ENCODE measurements around the gene FAM200B. TPM values are rescaled to one million over a fixed set of nuclear protein-coding genes. Genes with fewer than 3 reads are reported as not detected.
"Not testable (repeated sequence)": the region's sequence is repeated elsewhere in the genome, so short reads cannot be mapped to it uniquely, and the experiment has no call there.

The FAM200B gene
- total RNA-seq, 1 donor from 2014 or later = 42.2 TPM

DNA sequence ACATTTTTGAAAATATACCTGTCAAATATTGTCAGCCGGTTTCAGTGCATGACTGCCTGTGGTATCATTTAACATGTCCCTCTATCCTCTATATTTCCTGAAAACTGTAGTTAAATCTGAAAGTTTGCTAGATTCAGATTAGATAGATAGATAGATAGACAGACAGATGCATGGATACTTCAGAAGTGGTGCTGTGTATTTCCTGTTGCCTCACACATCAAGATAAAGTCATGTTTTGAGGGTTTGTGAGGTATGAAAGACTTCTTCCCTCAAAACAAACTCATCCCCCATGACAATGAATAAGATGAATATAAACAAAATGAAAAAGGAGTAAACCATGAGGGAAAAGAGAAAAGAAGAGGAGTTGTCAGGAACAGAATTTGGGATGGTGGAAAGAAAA is 15.2 kb downstream of the FAM200B start:
- no peak for DNase-seq

DNA sequence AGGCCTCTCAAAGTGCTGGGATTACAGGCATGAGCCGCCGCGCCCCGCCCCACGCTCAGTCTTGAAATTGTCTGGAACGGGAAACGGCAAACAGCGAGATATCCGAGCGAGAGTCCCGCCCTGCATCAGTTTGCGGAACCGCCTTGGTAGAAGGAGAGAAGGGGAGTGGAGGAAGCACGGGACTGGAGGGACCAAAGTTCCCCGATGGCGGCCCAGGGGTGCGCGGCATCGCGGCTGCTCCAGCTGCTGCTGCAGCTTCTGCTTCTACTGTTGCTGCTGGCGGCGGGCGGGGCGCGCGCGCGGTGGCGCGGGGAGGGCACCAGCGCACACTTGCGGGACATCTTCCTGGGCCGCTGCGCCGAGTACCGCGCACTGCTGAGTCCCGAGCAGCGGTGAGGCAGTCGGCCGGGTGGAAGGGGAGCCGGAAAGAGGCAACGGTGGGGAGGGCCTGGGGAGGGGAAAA is 21.3 kb downstream of the FAM200B start, which contains the start of gene BST1:
Gene BST1, plus strand, starts transcription at position 125 of the 463 bp plus-strand sequence. Its CDS starts 80 bp downstream, at position 205.
- DNase-seq = peak; percentile 75

DNA sequence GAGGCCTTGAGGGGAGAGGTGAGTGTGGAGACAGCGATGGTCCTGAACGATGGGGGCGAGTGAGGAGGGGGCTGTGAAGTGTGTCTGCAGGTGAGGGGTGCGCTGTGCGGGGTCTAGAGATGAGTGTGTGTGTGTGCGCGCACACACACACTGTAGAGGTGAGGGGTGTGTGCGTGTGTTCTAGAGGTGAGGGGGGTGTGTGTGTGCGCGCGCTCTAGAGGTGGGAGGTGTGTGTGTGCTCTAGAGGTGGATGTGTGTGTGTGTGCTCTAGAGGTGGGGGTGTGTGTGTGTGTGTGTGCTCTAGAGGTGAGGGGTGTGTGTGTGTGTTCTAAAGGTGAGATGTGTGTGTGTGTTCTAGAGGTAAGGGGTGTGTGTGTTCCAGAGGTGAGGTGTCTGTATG is 21.8 kb downstream of the FAM200B start:
- DNase-seq = no peak

DNA sequence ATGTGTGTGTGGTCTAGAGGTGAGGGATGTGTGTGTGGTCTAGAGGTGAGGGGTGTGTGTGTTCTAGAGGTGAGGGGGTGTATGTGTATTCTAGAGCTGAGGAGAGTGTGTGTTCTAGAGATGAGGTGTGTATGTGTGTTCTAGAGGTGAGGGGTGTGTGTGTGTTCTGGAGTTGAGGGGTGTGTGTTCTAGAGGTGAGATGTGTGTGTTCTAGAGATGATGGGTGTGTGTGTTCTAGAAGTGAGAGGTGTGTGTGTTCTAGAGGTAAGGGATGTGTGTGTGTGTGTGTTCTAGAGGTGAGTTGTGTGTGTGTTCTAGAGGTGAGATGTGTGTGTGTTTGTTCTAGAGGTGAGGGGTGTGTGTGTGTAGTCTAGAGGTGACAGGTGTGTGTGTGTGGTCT is 22.5 kb downstream of the FAM200B start:
- no peak for DNase-seq

DNA sequence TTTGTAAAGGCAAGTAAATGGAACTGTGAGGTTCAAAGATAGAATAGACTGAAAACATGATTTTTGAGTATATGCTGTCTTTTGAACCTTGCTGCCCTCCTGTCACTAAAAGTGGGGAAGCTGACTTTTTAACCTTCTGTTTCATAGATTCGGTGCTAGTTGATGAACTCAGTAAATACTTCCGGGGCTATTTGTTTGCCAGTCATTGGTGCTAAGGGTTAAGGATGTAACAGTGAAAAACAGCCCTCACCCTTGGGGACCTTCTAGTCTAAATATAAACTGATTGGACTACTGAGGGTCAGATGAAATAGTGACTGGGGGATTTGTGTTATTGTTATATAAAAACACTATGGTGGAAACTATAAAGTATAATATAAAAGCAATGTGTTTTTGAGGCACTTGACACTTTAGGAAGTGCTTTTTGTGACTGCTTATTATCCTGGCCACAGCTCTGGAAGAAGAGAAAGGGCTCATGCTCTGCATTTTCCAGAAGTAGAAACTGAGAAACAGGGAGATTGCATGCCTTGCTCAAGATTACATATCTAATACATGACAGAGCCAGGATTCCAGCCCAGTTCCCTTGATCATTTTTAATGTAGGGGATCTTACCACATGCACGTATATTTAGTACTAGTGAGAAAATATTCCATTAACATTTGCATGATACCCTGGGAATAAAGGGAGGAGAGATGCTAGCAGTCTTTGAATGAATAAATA is 25.2 kb downstream of the FAM200B start:
- no peak for DNase-seq

DNA sequence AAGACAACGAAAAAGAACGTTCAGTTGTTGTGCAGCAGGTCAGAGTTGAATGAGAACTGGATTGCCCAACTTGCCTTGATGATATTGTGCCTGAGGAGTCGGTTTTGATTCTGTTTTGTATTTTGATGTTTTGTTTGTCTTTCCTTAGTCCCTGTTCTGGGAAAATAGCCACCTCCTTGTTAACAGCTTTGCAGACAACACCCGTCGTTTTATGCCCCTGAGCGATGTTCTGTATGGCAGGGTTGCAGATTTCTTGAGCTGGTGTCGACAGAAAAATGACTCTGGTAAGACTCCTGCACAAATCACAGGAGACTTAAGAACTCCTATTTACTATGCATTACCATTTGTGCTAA is 25.7 kb downstream of the FAM200B start:
- no peak for DNase-seq

DNA sequence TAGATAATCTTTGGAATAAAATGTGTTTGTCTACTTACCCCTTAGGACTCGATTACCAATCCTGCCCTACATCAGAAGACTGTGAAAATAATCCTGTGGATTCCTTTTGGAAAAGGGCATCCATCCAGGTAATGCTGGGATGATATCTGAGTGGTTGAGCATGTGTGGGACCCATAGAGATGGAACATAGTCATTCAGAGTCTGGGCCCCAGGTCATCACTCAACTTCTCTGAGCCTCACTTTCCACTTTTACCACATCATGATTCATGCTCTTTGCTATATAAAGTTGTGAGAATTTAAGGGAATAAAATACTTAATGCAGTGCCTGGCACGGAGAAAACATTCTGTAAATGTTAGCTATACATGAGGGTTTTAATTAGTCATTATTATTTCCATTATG is 30.1 kb downstream of the FAM200B start:
- no peak for DNase-seq

DNA sequence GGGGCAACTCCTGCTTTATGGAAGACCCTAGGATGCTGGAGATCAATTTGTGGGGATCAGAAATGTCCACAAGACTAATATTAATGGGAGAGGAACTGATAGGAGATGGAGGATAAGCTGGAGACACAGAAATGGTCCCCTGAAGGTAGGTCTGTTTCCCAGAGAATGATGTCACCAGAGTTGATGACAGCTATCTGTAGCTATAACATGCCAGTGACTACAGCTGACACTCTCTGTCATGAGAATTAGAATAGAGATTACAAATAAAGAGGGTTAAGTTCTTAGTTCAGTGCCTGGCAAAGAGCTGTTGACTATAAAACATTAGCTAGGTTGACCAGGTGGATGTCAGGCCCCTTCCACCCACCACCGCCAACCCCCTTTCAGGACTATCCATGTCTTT is 30.6 kb downstream of the FAM200B start:
- DNase-seq = no peak

DNA sequence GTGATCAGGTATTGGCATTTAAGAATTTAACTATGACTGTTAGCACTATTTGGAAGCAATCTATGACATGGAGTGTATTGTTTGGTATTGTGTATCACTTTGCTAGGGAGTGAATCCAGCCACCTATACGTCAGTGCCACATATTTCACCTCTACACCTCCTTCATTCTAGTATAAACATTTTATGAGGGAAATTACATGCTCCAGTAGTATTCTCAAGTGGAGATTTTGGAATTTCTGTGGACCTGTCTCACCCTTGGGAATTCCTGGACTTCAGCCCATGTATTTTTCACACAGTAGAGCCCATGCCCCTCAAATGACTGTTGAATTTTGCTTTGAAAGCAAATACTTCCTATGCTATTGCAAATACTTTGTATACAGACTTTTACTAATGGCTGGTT is 32.5 kb downstream of the FAM200B start:
- DNase-seq = no peak

DNA sequence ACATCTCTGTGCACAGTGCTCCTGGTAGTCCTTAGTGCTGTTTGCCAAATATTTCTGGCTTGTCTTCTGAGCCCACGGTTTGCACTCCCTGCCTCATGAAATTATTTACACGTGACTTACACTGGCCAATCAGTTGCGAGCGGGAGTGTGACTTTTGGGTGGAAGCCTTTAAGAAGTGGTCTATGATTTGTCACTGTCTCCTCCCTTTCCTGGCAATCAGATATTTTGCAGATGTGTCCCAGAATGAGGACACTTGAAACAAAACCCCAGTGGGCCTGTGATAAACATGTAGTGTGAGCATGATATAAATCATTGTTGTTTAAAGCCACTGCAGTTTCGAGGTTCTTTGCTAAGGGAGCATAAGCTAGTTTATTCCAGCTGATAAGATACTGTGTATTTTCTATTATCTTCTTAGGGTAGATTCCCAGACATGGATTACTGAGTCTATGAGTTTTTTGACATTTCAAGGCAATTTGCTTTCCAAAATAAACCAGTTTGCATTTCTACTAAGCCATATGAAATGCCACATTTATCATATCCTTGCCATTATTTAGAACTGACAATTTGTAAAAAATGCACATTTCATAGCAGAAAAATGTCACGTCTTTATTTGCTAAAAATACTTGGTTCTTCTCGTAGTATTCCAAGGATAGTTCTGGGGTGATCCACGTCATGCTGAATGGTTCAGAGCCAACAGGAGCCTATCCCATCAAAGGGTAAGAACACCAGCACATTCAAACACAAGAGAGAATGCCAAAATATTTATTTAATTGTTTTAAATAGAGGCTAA is 33.2 kb downstream of the FAM200B start:
- DNase-seq = no peak

DNA sequence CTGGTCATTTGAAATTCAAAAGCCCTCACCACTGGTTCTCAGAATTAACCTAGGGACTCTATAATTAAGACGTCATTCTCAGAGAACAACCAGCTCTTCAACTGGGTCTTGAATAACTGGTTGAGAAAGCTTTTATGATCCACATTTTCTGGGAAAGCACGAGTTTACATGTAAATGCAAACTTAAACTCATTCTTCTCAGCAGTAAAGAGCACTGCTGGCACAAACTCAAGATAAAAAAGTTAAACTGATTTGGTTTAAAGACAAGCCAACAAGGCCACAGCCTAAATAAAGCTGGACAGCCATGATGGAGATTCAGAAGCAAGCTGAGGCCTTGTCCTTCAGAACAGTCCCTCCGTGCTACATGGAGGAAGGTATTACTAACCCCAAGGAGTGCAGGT is 34.5 kb downstream of the FAM200B start:
- no peak for DNase-seq

DNA sequence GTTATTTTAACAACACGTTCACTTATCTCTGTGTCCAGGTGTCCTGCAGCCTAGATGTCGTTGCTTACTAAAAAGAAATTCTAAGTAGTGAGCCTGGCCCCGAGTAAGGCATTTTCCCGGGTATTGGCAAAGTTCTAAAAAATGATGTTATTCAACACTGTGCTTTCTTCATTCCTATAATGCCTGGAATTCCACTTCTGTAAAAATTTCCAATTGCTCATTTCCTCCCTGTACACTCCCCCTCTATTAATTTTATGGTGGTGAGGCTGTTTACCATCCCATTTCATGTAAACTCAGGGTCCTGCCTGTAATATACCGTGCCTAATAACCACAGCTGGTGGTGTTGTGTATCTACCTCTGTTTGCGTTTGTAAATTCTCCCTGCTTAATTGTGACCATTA is 35.5 kb downstream of the FAM200B start:
- no peak for DNase-seq

DNA sequence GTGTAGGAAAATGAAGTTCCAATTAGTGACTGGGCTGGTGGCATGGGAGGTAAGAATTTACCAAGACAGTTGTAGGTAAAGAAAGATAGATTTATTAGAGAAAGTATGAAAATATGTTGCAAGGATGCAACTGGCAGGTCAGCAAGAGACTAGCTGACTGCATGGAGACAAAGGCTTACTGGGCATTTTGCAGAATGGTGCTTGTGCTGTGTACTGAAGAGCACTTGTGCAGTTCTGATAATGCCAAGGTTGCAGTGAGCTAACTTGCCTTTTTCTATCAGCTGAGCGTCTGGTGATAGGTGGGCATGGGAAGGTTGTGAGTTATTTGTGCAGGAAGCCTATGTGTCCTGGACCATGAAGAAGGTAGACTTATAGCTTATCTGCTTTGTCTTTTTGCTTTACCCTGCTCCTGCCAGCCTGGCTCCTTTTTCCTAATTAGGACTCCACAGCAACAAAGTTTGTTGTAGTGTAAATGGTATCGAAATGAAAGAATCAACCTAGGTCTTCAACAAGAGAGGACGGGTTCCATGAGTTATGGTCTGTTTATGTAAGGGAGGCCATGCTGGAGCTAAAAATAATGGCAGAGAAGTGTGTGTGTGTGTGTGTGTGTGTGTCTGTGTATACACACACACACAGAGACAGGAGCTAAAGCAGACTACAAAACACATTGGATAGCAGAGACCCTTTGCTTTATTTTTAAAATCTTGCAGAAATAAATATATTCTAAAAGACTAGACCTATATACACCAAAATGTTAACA is 36.2 kb downstream of the FAM200B start:
- DNase-seq = no peak

DNA sequence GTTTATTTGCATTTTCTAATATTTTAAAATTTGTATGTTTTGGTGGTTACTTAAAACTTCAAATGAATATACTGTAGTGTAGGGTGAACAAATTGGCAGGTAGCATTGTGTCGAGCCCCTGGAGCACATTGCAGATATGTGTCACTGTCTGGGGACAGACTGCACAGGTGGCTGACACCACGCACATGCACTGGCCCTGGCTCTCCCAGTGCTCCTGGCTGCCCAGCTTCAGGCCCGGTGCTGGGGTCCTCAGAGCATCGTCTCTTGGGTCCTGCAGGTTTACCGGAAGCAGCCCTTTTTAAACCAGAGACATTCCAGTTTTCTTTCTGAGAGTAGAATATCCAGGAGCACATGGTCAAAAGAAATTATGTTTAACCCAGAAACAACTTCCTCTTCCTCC is 36.8 kb downstream of the FAM200B start:
- DNase-seq = no peak

DNA sequence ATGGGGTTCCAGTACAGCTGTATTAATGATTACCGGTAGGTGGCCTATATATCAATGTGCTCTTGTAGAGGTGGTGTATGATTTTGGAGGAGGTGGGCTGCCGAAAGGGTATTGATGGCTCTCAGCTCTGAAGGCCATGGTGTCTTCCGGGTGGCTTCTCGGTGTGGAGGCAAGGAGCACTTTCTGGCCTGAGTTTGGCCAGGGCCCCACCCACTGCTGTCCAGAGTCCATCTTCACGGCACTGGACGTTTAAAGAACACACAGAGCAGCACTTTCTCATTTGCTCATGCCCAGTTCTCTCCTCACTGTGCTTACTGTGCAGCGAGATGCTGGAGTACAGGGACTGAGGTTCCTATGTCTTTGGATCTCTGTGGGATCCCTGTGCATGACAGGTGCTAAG is 37.3 kb downstream of the FAM200B start:
- DNase-seq = no peak

DNA sequence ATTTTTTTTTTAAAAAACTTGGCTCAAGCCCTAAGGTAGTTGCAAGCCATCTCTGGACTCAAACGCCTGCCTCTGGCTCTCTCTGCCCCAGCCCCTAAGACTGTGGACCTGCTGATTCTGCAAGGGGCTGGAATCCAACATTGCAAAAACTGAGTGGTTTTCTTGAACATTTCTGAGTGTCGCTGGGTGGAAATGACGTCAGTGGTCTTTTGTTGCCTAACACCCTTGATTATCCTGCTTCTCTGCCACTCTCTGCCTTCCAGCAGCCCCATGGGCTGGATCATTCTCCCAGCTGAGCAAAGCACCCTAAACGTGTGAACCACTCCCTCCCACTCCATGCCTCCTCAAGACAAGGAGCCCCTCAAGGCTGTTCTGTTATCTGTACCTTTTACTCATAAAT is 37.9 kb downstream of the FAM200B start:
- DNase-seq = no peak

DNA sequence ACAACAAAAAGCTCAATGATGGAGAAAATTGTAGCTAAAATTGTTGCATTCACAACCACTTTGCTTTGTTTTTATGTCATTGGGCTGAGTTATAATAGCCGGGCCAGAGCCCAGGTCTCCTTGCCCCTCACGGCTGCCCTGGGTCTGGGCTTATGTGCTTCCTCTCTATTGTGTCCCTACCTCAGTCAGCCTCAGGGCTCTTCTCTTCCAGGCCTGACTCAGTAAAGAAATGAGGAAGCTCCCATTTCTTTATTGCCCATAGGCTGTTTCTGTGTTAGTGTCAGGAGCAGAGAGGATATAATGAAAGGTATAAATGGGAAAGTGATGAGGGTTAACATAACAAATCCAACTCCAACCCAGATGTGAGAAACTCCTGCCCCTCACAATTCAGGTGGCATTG is 39.2 kb downstream of the FAM200B start:
- DNase-seq = no peak

DNA sequence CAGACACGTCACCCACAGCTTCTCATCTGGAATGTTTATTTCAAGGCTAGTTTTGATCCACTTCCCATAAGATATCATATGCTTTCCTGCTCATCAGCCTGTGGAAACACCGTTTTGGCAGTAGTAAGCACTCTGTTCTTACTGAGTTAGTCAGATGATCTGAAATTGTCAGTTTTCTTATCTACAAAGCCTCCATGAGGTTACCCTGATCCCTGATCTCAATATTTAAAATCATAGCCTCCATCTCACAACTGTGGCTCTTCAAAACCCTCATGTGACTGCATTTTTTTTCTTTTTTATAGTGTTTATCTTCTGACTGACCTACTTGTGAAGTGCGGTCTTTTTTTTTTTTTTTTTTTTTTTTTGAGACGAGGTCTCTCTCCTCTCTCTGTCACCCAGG is 44.0 kb downstream of the FAM200B start:
- DNase-seq = no peak

DNA sequence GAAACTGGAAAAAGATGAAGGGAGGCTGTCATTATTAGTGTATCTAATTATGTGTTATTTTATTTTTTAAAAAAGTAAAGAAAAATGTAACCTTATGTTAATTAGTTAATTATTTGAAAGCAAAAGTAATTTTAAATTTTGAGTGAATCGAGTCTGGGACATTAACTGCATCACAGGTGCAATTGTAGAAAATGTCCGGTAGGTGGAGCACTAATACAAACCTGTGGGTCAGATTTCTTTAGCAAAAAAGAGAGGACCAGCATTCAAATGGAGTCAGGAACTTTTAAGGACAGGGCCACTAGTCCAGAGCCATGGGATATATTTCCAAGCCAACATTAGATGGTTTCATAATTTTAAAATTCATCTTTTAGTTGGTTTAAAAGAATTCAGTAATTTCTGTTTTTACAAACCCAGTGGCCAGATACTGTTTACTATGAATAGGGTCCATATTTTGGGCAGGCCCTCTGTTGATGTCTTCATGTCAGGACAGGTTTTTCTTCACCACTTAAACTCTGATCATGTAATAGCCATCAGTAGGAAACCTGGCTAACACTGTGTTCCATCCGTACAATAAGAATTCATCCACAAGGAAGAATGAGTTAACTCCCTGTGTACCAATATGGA is 48.4 kb downstream of the FAM200B start:
- peak; percentile 64 for DNase-seq

DNA sequence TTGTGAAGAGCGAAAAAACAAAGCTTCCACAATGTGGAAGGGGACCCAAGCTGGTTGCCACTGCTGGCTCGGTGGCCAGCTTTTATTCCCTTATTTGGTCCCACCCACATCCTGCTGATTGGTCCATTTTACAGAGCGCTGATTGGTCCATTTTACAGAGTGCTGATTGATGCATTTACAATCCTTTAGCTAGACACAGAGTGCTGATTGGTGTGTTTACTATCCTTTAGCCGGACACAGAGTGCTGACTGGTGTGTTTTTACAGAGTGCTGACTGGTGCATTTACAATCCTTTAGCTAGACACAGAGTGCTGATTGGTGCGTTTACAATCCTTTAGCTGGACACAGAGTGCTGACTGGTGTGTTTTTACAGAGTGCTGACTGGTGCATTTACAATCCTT is 51.4 kb downstream of the FAM200B start:
- DNase-seq = not testable (repeated sequence)

DNA sequence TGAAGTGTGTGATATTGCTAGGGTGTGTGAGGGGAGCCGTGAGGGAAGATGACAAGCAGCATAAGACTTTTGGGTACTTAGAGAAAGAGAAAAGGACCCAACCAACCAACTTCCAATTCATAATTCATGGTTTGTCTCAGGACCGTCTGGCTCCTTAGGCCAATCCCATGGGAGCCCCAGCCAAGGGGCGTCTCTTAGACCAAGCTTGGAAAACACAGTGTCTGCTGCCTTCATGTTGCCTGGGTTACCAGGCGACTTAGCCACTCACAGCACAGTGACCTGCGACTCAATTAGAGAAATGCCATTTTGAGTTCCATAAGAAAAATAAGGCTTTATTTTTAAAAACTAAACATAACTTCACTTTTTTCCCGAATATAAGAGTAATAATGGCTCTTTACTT is 53.9 kb downstream of the FAM200B start:
- no peak for DNase-seq

DNA sequence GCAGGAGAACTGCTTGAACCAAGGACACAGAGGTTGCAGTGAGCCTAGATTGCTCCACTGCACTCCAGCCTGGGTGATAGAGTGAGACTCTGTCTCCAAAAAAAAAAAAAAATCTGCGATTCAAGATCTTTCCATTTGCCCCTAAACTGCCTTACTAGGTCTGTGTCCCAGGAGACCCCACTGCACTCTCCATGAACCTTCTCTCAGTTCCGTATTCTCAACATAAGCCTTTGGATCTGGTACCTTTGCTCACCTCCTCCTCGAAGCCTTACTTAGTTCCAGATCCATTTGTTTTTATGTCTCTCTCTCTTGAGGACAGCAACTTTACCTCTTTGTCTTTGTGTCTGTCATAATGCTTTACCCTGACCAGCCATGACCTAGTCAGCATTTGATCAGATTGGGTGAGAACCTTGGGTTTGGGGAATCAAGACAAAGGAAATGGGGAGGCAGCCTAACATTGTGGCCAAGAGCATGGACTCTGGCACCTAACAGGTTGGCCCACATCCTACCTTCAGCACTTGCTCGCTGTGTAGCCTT is 55.0 kb downstream of the FAM200B start:
- DNase-seq = no peak
